LHCN-M2 (cell line): ENCODE measurements around the gene BLTP2. TPM values are rescaled to one million over a fixed set of nuclear protein-coding genes. Genes with fewer than 3 reads are reported as not detected.
"Not testable (repeated sequence)": the region's sequence is repeated elsewhere in the genome, so short reads cannot be mapped to it uniquely, and the experiment has no call there.

Source experiments
- DNase-seq: peaks from one replicate; pipeline ENCODE4 v3.0.0-alpha.2; 2012; ENCODE audit warnings: low read depth
- polyA plus RNA-seq: library from polyadenylated mRNA; unstranded; fragments of >200 nt; gene quantifications from one replicate; pipeline ENCODE4 v1.2.1, GENCODE V29; 2012; ENCODE audit warnings: missing spikeins
- total RNA-seq: library from RNA; depleted of rRNA; stranded (reverse); fragments of >200 nt; gene quantifications from 2 replicates; pipeline ENCODE4 v1.2.3, GENCODE V29; 2014; rRNA removed

BLTP2 gene
- 119 and 139 TPM in 2 replicates for total RNA-seq
- 60.4 TPM for polyA plus RNA-seq

DNA sequence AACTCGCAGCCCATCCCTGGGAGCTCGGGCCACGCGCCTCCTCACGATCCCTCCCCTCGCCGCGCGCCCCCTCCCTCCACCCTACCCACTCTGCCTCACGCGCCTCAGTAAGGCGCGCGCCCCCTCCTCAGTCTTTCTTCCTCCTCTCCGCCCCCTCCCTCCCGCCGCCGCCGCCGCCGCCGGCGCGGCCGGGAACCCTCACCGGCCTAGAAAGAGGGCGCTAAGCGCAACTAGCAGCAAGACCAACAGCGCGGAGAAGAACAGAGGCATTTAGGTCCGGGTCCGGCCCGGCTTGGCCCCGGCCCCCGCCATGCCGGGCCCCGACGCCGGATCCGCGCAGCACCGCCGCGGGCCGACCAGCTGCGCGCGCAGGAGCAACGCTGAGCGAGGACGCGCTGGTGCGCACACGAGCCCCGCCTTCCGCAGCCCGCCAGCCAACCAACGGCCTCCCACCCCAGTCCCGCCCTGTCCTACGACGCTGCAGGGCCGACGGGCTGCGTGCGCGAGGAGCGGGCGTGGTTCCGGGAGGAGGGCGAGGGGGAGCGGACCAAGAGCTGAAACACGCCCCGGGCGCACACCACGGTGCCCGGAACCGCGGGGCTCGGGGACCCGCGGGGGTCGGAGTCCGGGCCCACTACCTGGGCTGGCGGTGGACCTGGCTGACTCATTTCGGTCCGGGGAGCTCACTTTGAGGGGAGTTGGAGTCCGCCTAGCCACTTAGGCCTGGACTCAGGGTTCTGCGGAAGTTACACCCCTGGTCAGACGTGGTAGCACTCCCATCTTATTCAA, at the start of gene BLTP2:
Gene BLTP2, minus strand, starts transcription at position 372 of the 789 bp plus-strand sequence. Its CDS starts 102 bp downstream, at position 270.
- peak; percentile 91 for DNase-seq

- no peak for DNase-seq
Measured at GRCh38 chr17:28693869-28694268, 48.9 kb upstream of the BLTP2 start.

GRCh38 chr17:28689011-28689410, 44.1 kb upstream of the BLTP2 start:
- DNase-seq, result no peak

- no peak for DNase-seq
Measured at GRCh38 chr17:28688481-28688880, 43.5 kb upstream of the BLTP2 start.

- DNase-seq, result no peak
Measured at GRCh38 chr17:28686296-28686695, 41.3 kb upstream of the BLTP2 start.

GRCh38 chr17:28685366-28685765, 40.4 kb upstream of the BLTP2 start:
- DNase-seq, result no peak

DNA sequence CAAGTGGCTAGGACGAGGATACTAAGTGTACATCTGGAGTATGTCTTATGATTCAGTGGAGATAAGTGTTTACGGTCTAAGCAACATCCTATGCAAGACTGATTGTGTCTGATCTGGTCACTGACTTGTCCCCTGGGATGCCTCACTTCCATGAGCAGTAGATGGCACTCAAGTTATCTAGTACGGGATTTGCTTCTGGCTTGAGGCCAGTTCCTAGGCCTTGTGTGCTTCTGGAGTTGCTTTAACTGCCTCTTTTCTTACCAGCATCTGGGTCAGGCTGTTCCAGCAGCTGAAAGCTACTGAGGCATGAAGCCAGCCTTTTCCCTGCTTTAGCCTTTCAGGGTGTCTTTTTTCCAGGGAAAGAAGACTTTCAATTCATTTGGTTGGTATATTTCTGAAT, 40.0 kb upstream of the BLTP2 start:
- peak; percentile 53 for DNase-seq

DNA sequence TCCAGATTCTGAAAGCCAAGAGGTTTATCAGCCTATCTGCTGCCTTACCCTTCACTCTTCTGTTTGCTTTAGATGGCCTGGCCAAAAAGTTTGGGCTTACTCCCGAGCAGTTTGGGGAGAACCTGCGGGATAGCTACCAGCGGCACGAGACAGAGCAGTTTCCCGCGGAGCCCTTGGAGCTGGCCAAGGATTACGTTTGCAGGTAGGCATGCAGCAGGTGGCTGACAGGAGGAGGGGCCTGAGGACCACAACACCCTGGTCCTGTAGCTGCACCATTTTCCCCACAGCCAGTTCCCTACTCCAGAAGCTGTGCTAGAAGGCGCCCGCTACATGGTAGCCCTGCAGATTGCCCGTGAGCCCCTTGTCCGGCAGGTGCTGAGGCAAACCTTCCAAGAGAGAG, 37.7 kb upstream of the BLTP2 start:
- no peak for DNase-seq

GRCh38 chr17:28675980-28676379, 31.0 kb upstream of the BLTP2 start:
- DNase-seq, result no peak

DNA sequence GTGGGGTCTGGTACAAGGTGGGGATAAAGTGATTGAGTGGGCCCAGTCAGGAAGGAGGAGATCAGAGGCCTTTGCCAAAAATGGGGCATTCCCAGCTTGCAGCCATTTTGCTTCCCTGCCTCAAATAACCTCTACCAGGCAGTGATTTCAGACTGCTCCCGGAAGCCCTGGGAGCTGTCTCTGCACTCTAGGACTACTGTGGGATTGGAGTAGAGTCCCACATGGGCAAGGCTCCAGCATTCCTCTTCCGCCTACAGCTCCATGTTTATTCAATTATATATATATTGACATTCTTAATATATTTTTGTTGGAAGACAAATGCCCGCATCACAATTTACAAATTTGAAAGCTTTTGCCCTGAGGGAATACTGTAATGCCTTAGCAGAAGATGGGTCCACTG, 30.5 kb upstream of the BLTP2 start:
- no peak for DNase-seq

GRCh38 chr17:28669918-28670317, 25.0 kb upstream of the BLTP2 start:
- DNase-seq, result no peak

DNA sequence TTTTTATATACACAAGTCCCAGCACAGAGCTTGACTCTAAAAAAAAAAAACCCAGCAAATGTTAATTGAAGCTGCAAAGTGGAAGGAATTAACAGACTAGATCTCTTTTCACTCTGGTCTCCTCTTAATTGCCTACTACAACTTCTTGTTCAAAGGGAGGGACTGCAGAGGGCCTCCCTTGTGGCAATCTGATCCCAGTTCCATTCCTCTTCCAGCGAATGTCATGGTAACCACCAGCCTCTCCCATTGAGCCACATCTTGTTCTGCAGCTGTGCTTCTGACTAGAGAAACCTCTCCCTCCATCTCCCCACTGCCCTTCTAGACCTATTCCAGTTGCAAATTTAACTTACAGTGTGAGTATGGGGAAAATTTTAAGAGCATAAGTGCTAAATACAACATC, 22.9 kb upstream of the BLTP2 start:
- peak; percentile 19 for DNase-seq

- DNase-seq, result no peak
Measured at GRCh38 chr17:28665994-28666393, 21.0 kb upstream of the BLTP2 start.

DNA sequence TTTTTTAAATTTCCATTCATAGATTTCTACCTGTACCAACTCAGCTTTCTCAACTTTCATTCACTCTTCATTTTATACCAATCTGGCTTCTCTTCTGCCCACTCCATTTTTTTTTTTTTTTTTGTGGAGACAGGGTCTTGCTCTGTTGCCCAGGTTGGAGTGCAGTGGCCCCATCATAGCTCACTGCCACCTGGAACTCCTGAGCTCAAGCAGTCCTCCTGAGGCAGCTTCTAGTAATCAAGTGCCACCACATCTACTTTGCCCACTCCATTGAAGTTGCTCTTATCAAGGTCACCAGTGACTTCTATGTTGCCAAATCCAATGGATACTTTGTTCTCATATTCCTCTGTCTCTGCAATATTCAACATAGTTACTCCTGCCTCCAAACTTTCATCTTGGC, 18.8 kb upstream of the BLTP2 start:
- no peak for DNase-seq

DNA sequence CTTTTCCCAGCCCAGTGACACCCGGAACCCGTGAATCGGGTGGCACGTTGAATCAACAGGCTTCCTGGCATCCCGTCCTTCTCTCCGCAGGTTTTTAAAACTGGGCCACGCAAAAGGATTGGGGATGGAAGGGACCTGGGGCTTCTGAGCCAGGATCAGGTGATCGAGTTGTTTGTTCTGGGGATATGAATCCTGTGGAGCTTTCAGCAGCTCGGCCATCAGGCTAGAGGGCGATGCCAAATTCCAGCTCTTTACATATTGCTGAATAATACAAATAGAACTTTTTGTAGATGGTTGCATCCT, 17.5 kb upstream of the BLTP2 start:
- DNase-seq, result no peak

DNA sequence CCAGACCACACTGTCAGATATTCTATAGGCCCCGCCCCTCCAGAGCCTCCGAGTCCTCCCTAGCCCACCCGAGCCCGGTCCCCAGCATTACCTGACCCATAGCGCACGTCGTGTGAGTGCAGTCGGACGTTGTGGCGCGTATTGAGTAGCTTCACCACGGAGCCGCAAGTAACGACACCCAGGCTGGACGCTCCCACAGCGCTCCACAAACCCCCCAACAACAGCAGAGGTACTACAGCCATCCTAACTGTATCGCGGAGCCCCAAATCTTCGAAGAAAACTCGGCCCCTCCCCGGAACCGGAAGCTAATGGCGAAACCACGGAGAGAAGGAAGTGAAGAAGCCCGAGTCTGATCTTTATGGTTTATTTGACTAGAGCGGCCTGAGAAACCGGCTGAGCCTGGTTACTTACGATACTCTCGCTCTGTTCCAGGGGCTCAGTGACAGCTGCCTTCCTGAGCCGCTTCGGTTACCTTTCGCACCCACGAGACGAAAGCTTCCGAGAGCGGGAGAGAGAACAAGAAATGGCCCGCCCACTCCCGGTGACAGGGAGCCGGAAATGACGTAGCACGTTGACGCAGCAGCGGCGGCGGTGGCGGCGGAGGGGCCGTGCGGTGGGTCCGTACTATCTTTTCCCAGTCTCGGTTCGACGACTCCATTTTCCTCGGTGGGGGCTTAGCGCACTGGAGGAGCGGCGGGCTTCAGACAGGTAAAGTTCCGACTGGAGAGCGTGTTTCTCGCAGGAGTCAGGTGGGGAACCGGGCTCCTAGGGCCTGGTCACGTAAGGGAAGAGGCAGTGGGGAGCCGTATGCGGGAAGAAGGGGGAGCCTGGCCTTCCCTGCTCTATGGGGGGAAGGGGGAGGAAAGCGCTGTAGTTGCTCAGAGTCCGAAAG, 16.9 kb upstream of the BLTP2 start, which contains the start of the genes SDF2 and SUPT6H:
Gene SDF2, minus strand, starts transcription at position 272 of the 892 bp plus-strand sequence. Its CDS starts 30 bp downstream, at position 242.
Gene SUPT6H, plus strand, starts transcription at position 571 of the 892 bp plus-strand sequence. CDS start 11,197 bp downstream, outside the sequence.
- peak; percentile 81 for DNase-seq

DNA sequence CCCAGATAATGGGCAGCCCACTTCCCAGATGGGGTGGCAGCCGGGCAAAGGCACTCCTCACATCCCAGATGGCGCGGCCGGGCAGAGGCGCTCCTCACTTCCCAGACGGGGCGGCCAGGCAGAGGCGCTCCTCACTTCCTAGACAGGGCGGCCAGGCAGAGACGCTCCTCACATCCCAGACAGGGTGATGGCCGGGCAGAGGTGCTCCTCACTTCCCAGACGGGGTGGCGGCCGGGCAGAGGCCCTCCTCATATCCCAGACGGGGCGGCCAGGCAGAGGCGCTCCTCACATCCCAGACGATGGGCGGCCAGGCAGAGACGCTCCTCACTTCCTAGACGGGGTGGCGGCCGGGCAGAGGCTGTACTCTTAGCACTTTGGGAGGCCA, 14.5 kb upstream of the BLTP2 start:
- DNase-seq, result not testable (repeated sequence)

DNA sequence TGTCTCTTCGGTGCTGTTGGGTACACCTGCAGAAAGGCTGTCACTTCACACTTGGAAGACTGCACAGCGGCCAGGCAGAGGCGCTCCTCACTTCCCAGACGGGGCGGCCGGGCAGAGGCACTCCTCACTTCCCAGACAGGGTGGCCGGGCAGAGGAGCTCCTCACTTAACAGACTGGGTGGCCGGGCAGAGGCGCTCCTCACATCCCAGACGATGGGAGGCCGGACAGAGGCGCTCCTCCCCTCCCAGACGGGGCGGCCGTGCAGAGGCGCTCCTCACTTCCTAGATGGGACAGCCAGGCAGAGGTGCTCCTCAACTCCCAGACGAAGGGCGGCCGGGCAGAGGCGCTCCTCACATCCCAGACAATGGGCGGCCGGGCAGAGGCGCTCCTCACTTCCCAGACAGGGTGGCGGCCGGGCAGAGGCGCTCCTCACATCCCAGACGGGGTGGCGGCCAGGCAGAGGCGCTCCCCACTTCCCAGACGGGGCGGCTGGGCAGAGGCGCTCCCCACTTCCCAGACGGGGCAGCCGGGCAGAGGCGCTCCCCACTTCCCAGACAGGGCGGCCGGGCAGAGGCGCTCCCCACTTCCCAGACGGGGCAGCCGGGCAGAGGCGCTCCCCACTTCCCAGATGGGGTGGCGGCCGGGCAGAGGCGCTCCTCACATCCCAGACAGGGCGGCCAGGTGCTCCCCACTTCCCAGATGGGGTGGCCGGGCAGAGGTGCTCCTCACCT, 14.0 kb upstream of the BLTP2 start:
- not testable (repeated sequence) for DNase-seq

- DNase-seq, result not testable (repeated sequence)
Measured at GRCh38 chr17:28658342-28658741, 13.4 kb upstream of the BLTP2 start.

- peak; percentile 36 for DNase-seq
Measured at GRCh38 chr17:28657756-28658155, 12.8 kb upstream of the BLTP2 start.

GRCh38 chr17:28655160-28655559, 10.2 kb upstream of the BLTP2 start:
- DNase-seq, result no peak

- DNase-seq, result no peak
Measured at GRCh38 chr17:28648698-28649097, 3.7 kb upstream of the BLTP2 start.
